ENCODE measurements around the gene DEAF1. TPM values are rescaled to one million over a fixed set of nuclear protein-coding genes. Genes with fewer than 3 reads are reported as not detected.
"Not testable (repeated sequence)": the region's sequence is repeated elsewhere in the genome, so short reads cannot be mapped to it uniquely, and the experiment has no call there.

DEAF1 gene
- total RNA-seq (100 to 1,000 TPM in 1 of 5 donors, 10 to 100 TPM in 4; 12.3 to 111 (median 29.4) TPM), polyA plus RNA-seq (10 to 100 TPM; 41.4 to 51.8 (median 45.1) TPM)
- long read RNA-seq, donor 1, partial matches to known transcripts: 0 of 3 reads
- long read RNA-seq, donor 1, other reads (novel, unspliced or antisense): 0 of 3 reads
- long read RNA-seq, donor 2, transcript DEAF1-201 (12 exons, 2,500 nt): major isoform, 6 of 15 reads
- long read RNA-seq, donor 2, partial matches to known transcripts: 8 of 15 reads
- long read RNA-seq, donor 2, other reads (novel, unspliced or antisense): 0 of 15 reads
- long read RNA-seq, donor 3, partial matches to known transcripts: 0 of 3 reads
- long read RNA-seq, donor 3, other reads (novel, unspliced or antisense): 0 of 3 reads
- long read RNA-seq, donor 4: 0 reads
- long read RNA-seq, donor 5, transcript DEAF1-201 (12 exons, 2,500 nt): major isoform, 5 of 5 reads
- long read RNA-seq, donor 5, partial matches to known transcripts: 0 of 5 reads
- long read RNA-seq, donor 5, other reads (novel, unspliced or antisense): 0 of 5 reads
- long read RNA-seq, donor 6, transcript DEAF1-201 (12 exons, 2,500 nt): major isoform, 15 of 203 reads
- long read RNA-seq, donor 6, partial matches to known transcripts: 175 of 203 reads
- long read RNA-seq, donor 6, other reads (novel, unspliced or antisense): 13 of 203 reads
- long read RNA-seq, donor 7, partial matches to known transcripts: 0 of 9 reads
- long read RNA-seq, donor 7, other reads (novel, unspliced or antisense): 5 of 9 reads
- long read RNA-seq, donor 8, transcript DEAF1-201 (12 exons, 2,500 nt): major isoform, 9 of 9 reads
- long read RNA-seq, donor 8, partial matches to known transcripts: 0 of 9 reads
- long read RNA-seq, donor 8, other reads (novel, unspliced or antisense): 0 of 9 reads
- long read RNA-seq, donor 9, partial matches to known transcripts: 5,353 of 5,644 reads
- long read RNA-seq, donor 9, other reads (novel, unspliced or antisense): 287 of 5,644 reads
- long read RNA-seq, donor 10: 0 reads

GRCh38 chr11:694563-695287, at the start of gene DEAF1:
TSS of gene DEAF1 (minus strand) at chr11:695222. CDS start at chr11:695047, 175 bp downstream.
- TF ChIP-seq CTCF (IDR thresholded peaks at IDR 0.05) (no peak), EP300 (IDR thresholded peaks at IDR 0.05) (no peak), POLR2AphosphoS5 (IDR thresholded peaks at IDR 0.05) (peak in 1 of 3 donors; percentile 53), POLR2A (IDR thresholded peaks at IDR 0.05) (no peak)
- H3K4me1 ChIP-seq: peaks cover 39 to 78% (median 62%) of the 10 kb centered on the region in 4 donors
- H3K27me3 ChIP-seq: no peaks in the 10 kb centered on the region
- peak within 1 kb of the TSS; percentile 95 to 100 (median 99) for H3K27ac ChIP-seq
- peaks cover 0 to 18% (median 14%) of the 10 kb centered on the region in 4 donors for H3K36me3 ChIP-seq
- DNase-seq: peak; percentile 99 to 100
- H3K9me3 ChIP-seq: no peaks in the 10 kb centered on the region
- H3K4me3 ChIP-seq: peak within 1 kb of the TSS; percentile 75 to 94 (median 91)
- 0 to 3% (median 2%) methylated on average over 14 to 103 of the region's 103 CpGs for WGBS, 5 donors
- intact Hi-C loops (cut with DNase I; ENCODE audit: low total_unique reads): no loop called here

GRCh38 chr11:742571-743201, 47.7 kb upstream of the DEAF1 start:
- no peak for DNase-seq
- Histone ChIP-seq H3K27me3 (peaks cover 0 to 4% (median 0%) of the 10 kb centered on the region in 3 donors), H3K4me3 (no peak overlapping the region), H3K27ac (no peak overlapping the region), H3K9me3 (no peaks in the 10 kb centered on the region), H3K4me1 (peaks cover 8 to 12% (median 11%) of the 10 kb centered on the region in 4 donors), H3K36me3 (no peaks in the 10 kb centered on the region)
- TF ChIP-seq EP300 (IDR thresholded peaks at IDR 0.05): no peak
- no peak for TF ChIP-seq POLR2A (IDR thresholded peaks at IDR 0.05)
- TF ChIP-seq CTCF (IDR thresholded peaks at IDR 0.05): no peak
- no peak for TF ChIP-seq POLR2AphosphoS5 (IDR thresholded peaks at IDR 0.05)
- 91 to 95% (median 94%) methylated on average over 4 of the region's 4 CpGs for WGBS, 5 donors
- intact Hi-C loops (cut with DNase I; ENCODE audit: low total_unique reads): no loop called here

- TF ChIP-seq CTCF (IDR thresholded peaks at IDR 0.05): no peak
- Histone ChIP-seq H3K36me3 (no peaks in the 10 kb centered on the region), H3K27ac (no peak overlapping the region), H3K9me3 (no peaks in the 10 kb centered on the region), H3K4me3 (no peak overlapping the region), H3K4me1 (peaks cover 8 to 15% (median 10%) of the 10 kb centered on the region in 4 donors), H3K27me3 (peaks cover 0 to 9% (median 0%) of the 10 kb centered on the region in 3 donors)
- DNase-seq: no peak
- WGBS, 5 donors: 70 to 81% (median 77%) methylated on average over 3 of the region's 3 CpGs
- intact Hi-C loops (cut with DNase I; ENCODE audit: low total_unique reads): no loop called here
Measured at GRCh38 chr11:742156-742546, 47.1 kb upstream of the DEAF1 start.

GRCh38 chr11:737899-738298, 42.9 kb upstream of the DEAF1 start:
- 31 to 53% (median 44%) methylated on average over 10 of the region's 10 CpGs for WGBS, 5 donors
- H3K4me1 ChIP-seq; H3K9me3 ChIP-seq; H3K27ac ChIP-seq; intact Hi-C loops (cut with DNase I; ENCODE audit: low total_unique reads); H3K4me3 ChIP-seq; H3K36me3 ChIP-seq: not testable (repeated sequence)
- DNase-seq: peak in 1 of 2 donors; percentile 12
- H3K27me3 ChIP-seq: peaks cover 0 to 14% (median 0%) of the 10 kb centered on the region in 3 donors
